ENCODE data around the gene GPR132. TPM values are rescaled to one million over a fixed set of nuclear protein-coding genes. Genes with fewer than 3 reads are reported as not detected.

The GPR132 gene
- total and polyA plus RNA-seq, 2 of the 8 experiments (the other 6 are each of a cell fraction or from before 2014, with no cell fraction given) = 0.11 TPM; not detected in 1

DNA sequence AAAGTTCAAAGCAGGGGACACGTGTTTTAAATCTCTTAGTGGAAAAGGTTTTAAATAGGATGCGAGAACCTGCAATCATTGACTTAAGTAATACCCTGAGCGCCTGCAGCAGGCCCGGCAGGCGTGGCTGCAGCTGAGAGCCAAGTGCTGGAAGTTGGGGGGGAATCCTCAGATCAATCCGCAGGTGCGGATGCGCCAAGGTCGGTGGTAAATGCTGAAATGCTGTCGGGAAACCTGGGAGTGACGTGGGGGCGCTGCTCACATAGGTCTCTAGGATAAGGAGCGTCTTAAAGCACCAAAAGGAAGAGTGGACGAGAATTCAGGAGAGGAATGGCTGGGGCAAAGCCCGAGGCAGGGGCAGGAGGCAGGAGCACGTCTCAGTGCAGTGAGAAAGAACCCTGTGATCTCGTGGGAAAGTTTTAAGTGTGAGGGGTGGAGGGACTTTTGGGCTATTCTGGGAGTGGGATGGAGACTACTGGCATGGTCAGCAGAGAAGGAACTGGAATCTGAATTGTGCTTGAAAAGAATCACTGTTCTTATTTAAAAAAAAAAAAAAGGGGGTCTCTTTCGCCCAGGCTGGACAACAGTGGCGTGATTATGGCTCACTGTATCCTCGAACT is 43.5 kb downstream of the GPR132 start (continued):
- TF ChIP-seq CHD2 (IDR thresholded peaks at IDR 0.05; ENCODE audit: low read length) (peak; percentile 80), EZH2 (IDR thresholded peaks at IDR 0.05; ENCODE audit: low read depth, low read length, severe bottlenecking) (no peak), GTF2F1 (IDR thresholded peaks at IDR 0.05; ENCODE audit: borderline replicate concordance, low read depth, low read length) (no peak), CTBP2 (IDR thresholded peaks at IDR 0.05; ENCODE audit: borderline replicate concordance, insufficient read depth, insufficient read length, low read length) (no peak), TAF1 (IDR thresholded peaks at IDR 0.05; ENCODE audit: low read depth, low read length) (peak; percentile 70), SIX5 (IDR thresholded peaks at IDR 0.05; ENCODE audit: low read depth, low read length) (no peak), RFX5 (IDR thresholded peaks at IDR 0.05; ENCODE audit: borderline replicate concordance, low read depth, low read length) (no peak), NANOG (IDR thresholded peaks at IDR 0.05; ENCODE audit: insufficient read depth, low read depth, low read length, poor library complexity, severe bottlenecking) (no peak), BACH1 (IDR thresholded peaks at IDR 0.05; ENCODE audit: low read length) (0 out of 2 replicates have a peak, but pooled peaks have one; percentile 46), TBP (IDR thresholded peaks at IDR 0.05; ENCODE audit: low read depth, low read length) (no peak; the same call in 1 of the 2 replicates), KDM1A (IDR thresholded peaks at IDR 0.05; ENCODE audit: borderline replicate concordance, low read length) (no peak), SIRT6 (IDR thresholded peaks at IDR 0.05; ENCODE audit: low read length) (no peak), EGR1 (IDR thresholded peaks at IDR 0.05; ENCODE audit: borderline replicate concordance, low read depth, low read length) (no peak), JUN (IDR thresholded peaks at IDR 0.05; ENCODE audit: low read depth, low read length) (no peak), POU5F1 (IDR thresholded peaks at IDR 0.05; ENCODE audit: low read depth, low read length) (no peak), SAP30 (IDR thresholded peaks at IDR 0.05; ENCODE audit: insufficient read depth, insufficient replicate concordance, low read length) (no peak), SP1 (IDR thresholded peaks at IDR 0.05; ENCODE audit: low read depth, low read length) (no peak), SP4 (IDR thresholded peaks at IDR 0.05; ENCODE audit: low read length) (no peak), SUZ12 (IDR thresholded peaks at IDR 0.05; ENCODE audit: low read length) (no peak), EP300 (IDR thresholded peaks at IDR 0.05; ENCODE audit: borderline replicate concordance in 1 of 2, low read depth in 2 of 2, low read length in 2 of 2) (no peak), MAX (IDR thresholded peaks at IDR 0.05) (no peak)
- TF ChIP-seq, protein P1, sequence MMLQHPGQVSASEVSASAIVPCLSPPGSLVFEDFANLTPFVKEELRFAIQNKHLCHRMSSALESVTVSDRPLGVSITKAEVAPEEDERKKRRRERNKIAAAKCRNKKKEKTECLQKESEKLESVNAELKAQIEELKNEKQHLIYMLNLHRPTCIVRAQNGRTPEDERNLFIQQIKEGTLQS (IDR thresholded peaks at IDR 0.05; ENCODE audit: insufficient read depth, low read depth, low read length) = no peak
- TF ChIP-seq, protein P2, sequence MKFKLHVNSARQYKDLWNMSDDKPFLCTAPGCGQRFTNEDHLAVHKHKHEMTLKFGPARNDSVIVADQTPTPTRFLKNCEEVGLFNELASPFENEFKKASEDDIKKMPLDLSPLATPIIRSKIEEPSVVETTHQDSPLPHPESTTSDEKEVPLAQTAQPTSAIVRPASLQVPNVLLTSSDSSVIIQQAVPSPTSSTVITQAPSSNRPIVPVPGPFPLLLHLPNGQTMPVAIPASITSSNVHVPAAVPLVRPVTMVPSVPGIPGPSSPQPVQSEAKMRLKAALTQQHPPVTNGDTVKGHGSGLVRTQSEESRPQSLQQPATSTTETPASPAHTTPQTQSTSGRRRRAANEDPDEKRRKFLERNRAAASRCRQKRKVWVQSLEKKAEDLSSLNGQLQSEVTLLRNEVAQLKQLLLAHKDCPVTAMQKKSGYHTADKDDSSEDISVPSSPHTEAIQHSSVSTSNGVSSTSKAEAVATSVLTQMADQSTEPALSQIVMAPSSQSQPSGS (IDR thresholded peaks at IDR 0.05; ENCODE audit: low read length) = no peak

All from H1 (cell line).